AG09309 (cell line): ENCODE data around the gene SMAD3.

Experiments used
- DNase-seq: peaks from one replicate; pipeline ENCODE4 v3.0.0-alpha.2; 2010; ENCODE audit warnings: low read depth
- H3K4me3 ChIP-seq: 2 replicates; pipeline ENCODE4 v1.5.1; 2011; ENCODE audit warnings: mild to moderate bottlenecking, low read depth, low read length, moderate library complexity; ENCODE audit not compliant: control insufficient read depth
- TF ChIP-seq, protein P1 (sequence below): IDR thresholded peaks from 2 replicates; pipeline ENCODE4 v1.5.1; 2011; ENCODE audit warnings: mild to moderate bottlenecking, low read depth, low read length, inconsistent platforms; ENCODE audit not compliant: insufficient read depth, control insufficient read depth; ENCODE audit errors: missing control alignments

The SMAD3 gene

DNA sequence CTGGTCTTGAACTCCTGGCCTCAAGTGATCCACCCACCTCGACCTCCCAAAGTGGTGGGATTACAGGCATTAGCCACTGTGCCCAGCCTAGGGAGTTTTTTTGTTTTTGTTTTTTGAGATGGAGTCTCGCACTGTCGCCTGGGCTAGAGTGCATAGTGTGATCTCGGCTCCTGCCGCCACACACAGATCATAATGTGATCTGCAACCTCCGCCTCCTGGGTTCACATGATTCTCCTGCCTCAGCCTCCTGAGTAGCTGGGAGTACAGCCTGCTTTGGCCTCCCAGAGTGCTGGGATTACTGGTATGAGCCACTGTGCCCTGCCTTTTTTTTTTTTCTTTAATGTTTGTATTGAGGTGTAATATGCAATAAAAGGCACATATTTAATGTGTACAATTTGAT lies 78.2 kb downstream of the SMAD3 start:
- no peak overlapping the region for H3K4me3 ChIP-seq
- TF ChIP-seq, protein P1, sequence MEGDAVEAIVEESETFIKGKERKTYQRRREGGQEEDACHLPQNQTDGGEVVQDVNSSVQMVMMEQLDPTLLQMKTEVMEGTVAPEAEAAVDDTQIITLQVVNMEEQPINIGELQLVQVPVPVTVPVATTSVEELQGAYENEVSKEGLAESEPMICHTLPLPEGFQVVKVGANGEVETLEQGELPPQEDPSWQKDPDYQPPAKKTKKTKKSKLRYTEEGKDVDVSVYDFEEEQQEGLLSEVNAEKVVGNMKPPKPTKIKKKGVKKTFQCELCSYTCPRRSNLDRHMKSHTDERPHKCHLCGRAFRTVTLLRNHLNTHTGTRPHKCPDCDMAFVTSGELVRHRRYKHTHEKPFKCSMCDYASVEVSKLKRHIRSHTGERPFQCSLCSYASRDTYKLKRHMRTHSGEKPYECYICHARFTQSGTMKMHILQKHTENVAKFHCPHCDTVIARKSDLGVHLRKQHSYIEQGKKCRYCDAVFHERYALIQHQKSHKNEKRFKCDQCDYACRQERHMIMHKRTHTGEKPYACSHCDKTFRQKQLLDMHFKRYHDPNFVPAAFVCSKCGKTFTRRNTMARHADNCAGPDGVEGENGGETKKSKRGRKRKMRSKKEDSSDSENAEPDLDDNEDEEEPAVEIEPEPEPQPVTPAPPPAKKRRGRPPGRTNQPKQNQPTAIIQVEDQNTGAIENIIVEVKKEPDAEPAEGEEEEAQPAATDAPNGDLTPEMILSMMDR = no peak
- DNase-seq = no peak

DNA sequence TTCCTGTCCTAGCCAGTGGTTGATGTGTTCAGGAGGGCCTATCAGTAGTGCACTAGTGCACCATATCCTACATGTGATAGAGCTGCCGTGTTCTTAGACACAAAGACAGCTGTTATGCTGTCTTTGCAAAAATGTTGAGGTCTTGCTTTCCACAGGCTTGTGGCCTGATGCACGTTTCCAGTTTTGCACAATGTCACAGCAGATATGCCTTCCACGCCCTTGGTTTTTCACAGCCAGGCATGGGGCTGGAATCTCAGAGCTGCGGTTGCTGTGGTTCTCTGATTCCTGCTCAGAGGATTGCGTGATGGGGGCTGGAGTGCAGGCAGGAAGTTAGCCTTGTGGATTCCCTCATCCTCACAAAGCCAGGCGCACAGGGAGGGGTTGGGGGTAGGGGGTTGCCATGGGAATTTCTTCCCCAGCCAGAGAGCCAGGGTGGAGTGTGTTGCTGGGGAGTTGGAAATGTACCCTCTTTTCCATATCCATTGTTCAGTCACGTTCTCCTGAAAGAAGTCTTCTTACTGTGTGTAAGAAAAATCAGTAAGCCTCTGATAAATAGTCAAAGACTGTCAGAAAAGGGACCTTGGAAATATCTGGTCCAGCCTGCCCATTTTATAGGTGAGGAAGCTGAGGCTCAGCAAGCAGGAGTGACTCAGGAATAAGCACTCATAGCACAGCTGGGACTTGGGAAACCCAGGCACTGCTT lies 79.4 kb downstream of the SMAD3 start:
- peak; percentile 91 for DNase-seq
- no peak overlapping the region for H3K4me3 ChIP-seq
- TF ChIP-seq, protein P1 = no peak

DNA sequence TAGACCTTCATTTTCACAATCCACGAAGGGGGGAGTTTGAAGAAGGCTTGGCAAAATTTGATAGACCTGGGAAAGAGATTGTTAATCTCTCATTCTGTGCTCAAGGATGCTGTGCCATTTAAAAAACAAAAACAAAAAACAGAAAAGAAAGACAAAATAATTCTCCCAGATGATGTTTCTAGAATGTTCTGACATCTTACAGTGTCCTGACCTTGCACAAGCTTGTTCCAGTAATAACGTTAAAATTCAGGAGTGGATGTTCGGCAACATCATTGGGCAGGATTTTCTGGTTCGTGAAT lies 79.9 kb downstream of the SMAD3 start:
- no peak overlapping the region for H3K4me3 ChIP-seq
- no peak for DNase-seq
- TF ChIP-seq, protein P1 = no peak

DNA sequence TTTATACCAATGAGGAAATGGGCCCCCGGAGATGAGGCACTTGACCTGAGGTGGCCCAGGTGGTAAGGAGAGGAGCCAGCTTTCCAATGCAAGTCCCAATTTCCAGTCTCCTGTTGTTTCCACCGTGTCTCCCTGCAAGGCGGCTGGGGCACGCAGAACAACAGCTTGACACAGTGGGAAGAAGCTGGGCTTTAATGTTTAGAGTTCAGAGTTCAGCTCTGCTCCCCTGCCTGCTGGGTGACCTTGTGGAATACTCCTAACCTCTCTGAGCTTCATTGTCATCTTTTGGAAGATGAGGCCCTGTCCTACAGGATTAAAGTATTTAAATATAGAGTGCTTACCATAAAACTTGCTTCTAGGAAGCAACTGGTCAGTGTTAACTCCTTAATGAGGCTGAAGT lies 80.3 kb downstream of the SMAD3 start:
- TF ChIP-seq, protein P1 = no peak
- no peak for DNase-seq
- no peak overlapping the region for H3K4me3 ChIP-seq

DNA sequence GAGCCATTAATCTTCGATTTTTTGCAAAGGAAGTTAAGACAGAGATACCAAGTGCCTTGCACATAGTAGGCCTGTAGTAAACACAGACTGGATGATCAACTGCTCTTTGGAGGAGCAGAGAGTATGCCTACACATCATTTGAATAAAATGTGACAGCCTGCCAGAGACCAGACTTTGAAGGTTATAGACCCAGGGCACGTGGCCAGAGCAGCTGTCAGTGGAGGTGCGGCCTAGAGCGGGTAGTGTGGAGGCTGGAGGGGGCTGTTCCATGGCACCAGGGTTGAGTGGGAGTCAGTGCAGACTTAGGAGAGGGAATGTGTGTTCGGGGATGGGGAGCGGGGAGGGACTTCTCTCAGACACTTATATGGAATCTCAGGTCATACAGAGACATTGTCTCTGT lies 80.8 kb downstream of the SMAD3 start:
- H3K4me3 ChIP-seq = no peak overlapping the region
- no peak for DNase-seq
- TF ChIP-seq, protein P1 = no peak

DNA sequence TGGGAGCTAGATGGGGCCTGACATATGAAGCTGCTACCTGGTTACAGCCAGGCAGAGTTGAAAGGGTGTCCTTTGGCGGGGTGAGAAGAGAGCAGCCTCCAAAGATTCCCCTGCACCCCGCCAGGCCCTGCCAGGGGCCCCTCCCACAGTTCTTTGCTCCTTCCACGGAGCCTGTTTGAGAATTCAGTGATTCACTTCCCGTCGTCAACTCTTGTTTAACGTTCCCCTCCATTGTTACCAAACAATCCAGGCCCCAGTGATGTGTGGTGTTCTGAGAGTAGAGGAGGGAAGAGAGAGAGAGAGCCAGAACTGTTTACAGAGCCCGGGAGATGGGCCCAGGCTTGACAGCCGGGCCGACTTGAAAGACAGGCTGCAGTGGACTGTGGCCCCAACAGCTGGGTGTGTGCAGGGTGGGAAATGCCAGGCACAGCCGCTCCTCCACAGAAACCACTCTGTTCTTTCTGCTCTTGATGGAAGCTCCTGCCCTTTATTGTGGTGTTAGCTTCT lies 81.5 kb downstream of the SMAD3 start:
- H3K4me3 ChIP-seq = no peak overlapping the region
- TF ChIP-seq, protein P1 = no peak
- DNase-seq = peak; percentile 66
